Motor neuron (in vitro differentiated cells): ENCODE results near the gene TRIP11. TPM values are rescaled to one million over a fixed set of nuclear protein-coding genes. Genes with fewer than 3 reads are reported as not detected.

Source experiments
- ATAC-seq, 8 experiments: fragments of 200-7000 bp; cut with Tn5 transposase; replicated peaks in 6 of 8; 2 replicates each; pipeline ENCODE4 v1.8.0; 2021; ENCODE audit warnings: mild to moderate bottlenecking in 8 of 8, moderate library complexity in 8 of 8
- H3K27ac ChIP-seq, 2 donors: fragments of 250-450 bp; sonication (Bioruptor Pico); 2 replicates each; pipeline ENCODE4 v1.9.0; 2021; ENCODE audit warnings: antibody characterized with exemption in 2 of 2, mild to moderate bottlenecking in 2 of 2, moderate library complexity in 1 of 2
- H3K4me1 ChIP-seq, 2 donors: fragments of 250-450 bp; sonication (Bioruptor Pico); replicated peaks in 1 of 2; 2 replicates each; pipeline ENCODE4 v1.6.1; 2021; ENCODE audit warnings: antibody characterized with exemption in 2 of 2, mild to moderate bottlenecking in 2 of 2, moderate library complexity in 1 of 2
- H3K4me3 ChIP-seq, 5 donors: fragments of 250-450 bp; sonication (Bioruptor Pico); 2 replicates each; pipeline ENCODE4 v1.9.0; 2021; ENCODE audit warnings: antibody characterized with exemption in 5 of 5, mild to moderate bottlenecking in 5 of 5, moderate library complexity in 4 of 5
- WGBS, 10 experiments: fragments of 450-650 bp; shearing (Covaris generic); methylation state at CpG; one replicate each; pipeline ENCODE4 v1.0.0; 2022; 5-methylcytosine and 5-hydroxymethylcytosine counted together
- in situ Hi-C, 9 experiments: fragments of 400-800 bp; cut with MboI; loops; one replicate each; pipeline ENCODE4 v1.15.0; 2021; ENCODE audit warnings: low sequenced_read_pairs in 9 of 9, low pct_unique_long_range_greater_than_20kb in 2 of 9; ENCODE audit not compliant: unreplicated experiment in 9 of 9
- total RNA-seq, 8 experiments: library from RNA; unstranded; fragments of 300-600 nt; gene quantifications; 2 replicates each; pipeline versions ENCODE4 v1.2.3 to v1.2.4, GENCODE V29; 2022

The TRIP11 gene
- total RNA-seq, 8 experiments from 2014 or later: 16.8 to 45.2 (median 24.1) TPM

DNA sequence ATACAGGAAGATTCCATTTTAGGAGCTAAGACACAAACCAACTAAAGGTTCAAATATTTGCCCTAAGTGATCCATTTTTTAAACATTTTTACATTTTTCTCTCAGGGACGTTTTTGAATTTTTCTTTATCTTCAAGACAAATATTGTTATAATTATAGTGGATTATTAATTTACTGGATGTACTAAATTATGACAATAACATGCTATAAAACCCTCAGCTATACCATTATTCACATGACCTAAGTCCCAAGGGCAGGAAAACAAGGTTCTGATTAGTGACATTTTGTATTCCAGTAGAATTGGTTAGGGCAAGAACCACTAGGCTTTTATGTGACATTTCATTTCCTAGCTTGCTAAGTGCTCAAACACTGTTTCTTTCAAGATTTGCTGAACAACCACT, 75.8 kb downstream of the TRIP11 start:
- Histone ChIP-seq H3K4me1 (no peaks in the 10 kb centered on the region), H3K27ac (no peak overlapping the region), H3K4me3 (no peak overlapping the region)
- in situ Hi-C loops: no loop called here
- 17 to 100% (median 80%) methylated on average over 1 of the region's 1 CpG; no CpG with 5 or more reads in 1 of the 10 experiments for WGBS, 10 experiments
- no peak for ATAC-seq

DNA sequence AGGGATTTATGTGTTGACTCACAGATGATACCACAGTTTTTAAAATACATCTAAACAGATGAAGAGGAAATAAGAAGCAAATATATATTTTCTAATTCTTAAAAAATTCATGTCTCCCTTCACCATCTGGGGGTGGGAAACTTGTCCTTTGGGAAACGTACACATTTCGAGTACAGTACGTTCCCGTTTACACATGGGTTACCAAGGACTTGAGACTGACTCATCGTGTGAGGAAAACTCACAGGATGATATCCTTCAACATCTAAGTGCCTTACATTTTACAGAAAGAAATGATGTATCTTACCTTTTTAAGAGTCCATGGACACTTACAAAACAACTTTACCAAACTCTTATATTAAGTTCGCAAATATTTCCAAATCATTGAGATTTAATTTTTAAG, 76.4 kb downstream of the TRIP11 start:
- 39 to 100% (median 86%) methylated on average over 1 to 6 of the region's 6 CpGs; no CpG with 5 or more reads in 1 of the 10 experiments for WGBS, 10 experiments
- no peak overlapping the region for H3K27ac ChIP-seq
- H3K4me1 ChIP-seq: no peaks in the 10 kb centered on the region
- ATAC-seq: no peak
- no peak overlapping the region for H3K4me3 ChIP-seq
- in situ Hi-C loops: no loop called here

DNA sequence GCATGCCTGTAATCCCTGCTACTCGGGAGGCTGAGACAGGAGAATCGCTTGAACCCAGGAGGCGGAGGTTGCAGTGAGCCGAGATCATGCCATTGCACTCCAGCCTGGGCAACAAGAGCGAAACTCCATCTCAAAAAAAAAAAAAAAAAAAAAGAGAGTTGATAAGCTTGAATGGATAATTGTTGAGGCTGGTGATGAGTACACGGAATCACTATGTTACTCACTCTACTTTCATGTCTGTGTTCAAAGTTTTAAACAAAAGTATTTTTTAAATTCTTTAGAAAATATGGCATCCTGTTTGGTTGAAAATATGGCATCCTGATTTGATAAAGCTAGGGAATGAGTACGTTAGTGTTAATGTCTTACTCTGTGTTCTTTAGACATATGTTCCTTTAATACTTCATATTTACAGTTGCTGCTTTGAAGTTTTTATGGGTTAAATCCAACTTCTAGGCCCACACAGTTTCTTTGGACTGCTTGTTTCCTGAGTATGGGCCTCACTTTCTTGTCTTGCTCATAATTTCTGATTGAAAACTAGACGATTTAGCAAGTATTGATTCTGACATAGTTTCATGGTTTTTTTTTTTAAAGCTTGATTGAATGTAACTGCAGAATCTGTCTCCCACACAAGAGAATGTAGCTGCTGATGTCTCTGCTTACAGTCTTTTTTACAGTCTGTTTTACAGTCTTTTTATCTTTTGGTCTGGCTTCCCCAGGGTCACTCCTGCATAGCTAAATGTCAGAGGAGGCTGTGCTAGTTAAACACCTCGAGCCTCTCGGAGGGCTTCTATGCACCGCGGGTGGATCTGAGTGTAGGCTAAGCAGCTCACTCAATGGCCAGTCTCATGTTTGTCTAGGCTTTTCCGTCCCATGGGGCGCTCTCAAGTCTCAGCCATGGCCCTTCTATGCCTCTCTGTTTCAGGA, 78.3 kb downstream of the TRIP11 start:
- no peak overlapping the region for H3K4me3 ChIP-seq
- no peaks in the 10 kb centered on the region for H3K4me1 ChIP-seq
- H3K27ac ChIP-seq: no peak overlapping the region
- in situ Hi-C loops: no loop called here
- no peak for ATAC-seq
- WGBS, 10 experiments: 44 to 92% (median 71%) methylated on average over 1 to 10 of the region's 14 CpGs

DNA sequence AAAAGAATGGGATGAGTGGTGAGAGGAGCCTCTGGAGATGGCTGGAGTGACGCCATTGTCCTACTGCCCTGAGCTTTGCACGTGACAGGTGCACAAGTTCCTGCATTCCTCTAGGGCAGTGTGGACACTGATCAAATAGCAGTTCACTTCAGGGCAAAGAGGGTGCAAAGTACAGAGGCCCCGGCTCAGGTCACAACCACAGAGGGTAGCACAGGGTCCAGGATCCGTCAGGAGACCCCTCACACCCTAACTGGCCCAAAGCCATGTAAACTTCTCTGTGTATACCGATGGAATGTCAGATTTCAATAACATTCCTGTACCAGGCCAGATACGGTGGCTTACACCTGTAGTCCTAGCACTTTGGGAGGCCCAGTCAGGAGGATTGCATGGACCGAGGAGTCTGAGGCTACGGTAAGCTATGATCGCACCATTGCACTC, 82.0 kb downstream of the TRIP11 start:
- ATAC-seq: no peak
- Histone ChIP-seq H3K4me3 (no peak overlapping the region), H3K27ac (no peak overlapping the region), H3K4me1 (no peaks in the 10 kb centered on the region)
- WGBS, 10 experiments: 70 to 100% (median 95%) methylated on average over 3 to 7 of the region's 9 CpGs; no CpG with 5 or more reads in 4 of the 10 experiments
- in situ Hi-C loops: no loop called here

DNA sequence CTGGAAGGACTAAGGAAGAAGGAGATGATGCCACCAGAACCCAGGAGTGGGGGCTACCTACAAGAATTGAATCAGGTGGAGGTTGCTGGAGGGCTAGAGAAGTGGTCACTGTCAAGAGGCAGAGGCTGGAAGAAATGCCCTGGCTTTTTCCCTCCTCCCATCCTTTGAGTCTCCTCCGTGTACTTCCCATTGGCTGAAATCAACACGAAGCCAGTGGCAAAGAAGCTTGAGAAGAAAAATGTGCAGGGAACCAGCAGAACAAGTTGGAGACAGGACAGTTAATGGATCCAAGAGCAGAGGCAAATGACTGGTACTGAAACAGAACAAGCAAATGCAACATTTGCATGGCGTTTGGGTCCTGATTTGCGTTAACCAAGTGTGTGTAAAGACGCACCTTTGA, 83.2 kb downstream of the TRIP11 start:
- ATAC-seq: no peak
- no peaks in the 10 kb centered on the region for H3K4me1 ChIP-seq
- WGBS, 10 experiments: 49 to 93% (median 78%) methylated on average over 3 to 5 of the region's 5 CpGs; no CpG with 5 or more reads in 2 of the 10 experiments
- H3K4me3 ChIP-seq: no peak overlapping the region
- H3K27ac ChIP-seq: no peak overlapping the region
- in situ Hi-C loops: no loop called here

DNA sequence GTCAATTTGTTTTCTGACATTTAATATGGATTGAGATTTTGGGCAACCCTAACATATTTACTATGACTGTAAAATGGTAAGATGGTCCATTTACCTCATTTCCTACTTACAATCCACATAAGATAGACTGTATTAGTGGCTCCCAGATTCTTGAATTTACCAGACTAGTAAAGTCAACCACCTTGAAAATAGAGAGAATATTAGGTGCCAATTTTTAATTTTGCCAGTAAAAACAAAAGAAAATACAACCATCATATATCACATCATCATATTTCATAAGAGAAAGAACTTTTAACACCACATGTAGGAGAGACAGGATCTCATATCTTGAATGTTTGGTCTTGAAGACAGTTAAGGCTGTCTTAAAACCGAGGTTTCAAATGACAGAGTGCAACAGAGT, 84.7 kb downstream of the TRIP11 start:
- no peak overlapping the region for H3K4me3 ChIP-seq
- no peak overlapping the region for H3K27ac ChIP-seq
- no peak for ATAC-seq
- no peaks in the 10 kb centered on the region for H3K4me1 ChIP-seq
- WGBS, 10 experiments: 0 to 71% (median 43%) methylated on average over 1 of the region's 1 CpG; no CpG with 5 or more reads in 5 of the 10 experiments
- in situ Hi-C loops: no loop called here

DNA sequence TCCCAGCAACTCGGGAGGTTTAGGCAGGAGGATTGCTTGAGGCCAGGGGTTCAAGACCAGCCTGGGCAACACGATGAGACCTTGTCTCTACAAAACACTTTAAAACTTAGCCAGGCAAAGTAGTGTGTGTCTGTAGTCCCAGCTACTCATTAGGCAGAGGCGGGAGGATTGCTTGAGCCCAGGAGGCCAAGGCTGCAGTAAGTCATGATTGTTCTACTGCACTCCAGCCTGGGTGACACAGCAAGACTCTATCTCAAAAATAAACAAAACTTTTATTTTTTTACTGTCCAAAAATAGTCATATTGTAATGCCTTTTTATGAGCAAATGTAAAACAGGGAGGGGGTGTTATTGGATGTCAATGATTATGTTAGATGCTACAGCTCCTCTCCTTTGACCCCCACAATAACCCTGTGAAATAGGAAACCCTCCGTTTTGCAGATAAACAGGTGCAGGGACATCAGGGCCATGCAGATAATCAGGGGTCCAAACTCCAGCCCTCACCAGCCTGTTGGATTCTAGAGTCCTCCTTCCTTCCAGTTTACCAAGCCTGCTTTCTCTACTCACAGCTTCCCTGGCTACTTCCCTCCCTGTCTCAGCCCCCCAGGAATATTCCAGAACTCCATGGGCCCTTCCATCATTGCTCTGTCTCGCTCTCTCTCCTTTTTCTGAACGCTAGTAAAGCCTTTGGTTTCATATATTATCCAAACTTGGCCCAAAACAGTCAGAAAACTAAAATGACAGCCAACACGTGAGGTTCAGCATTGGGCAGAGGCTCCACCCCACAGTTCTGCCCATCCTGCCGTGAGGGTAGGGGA, 86.5 kb downstream of the TRIP11 start:
- no peak for ATAC-seq
- WGBS, 10 experiments: 40 to 100% (median 80%) methylated on average over 2 to 7 of the region's 8 CpGs; no CpG with 5 or more reads in 1 of the 10 experiments
- in situ Hi-C loops: no loop called here
- no peaks in the 10 kb centered on the region for H3K4me1 ChIP-seq
- H3K27ac ChIP-seq: no peak overlapping the region
- no peak overlapping the region for H3K4me3 ChIP-seq

DNA sequence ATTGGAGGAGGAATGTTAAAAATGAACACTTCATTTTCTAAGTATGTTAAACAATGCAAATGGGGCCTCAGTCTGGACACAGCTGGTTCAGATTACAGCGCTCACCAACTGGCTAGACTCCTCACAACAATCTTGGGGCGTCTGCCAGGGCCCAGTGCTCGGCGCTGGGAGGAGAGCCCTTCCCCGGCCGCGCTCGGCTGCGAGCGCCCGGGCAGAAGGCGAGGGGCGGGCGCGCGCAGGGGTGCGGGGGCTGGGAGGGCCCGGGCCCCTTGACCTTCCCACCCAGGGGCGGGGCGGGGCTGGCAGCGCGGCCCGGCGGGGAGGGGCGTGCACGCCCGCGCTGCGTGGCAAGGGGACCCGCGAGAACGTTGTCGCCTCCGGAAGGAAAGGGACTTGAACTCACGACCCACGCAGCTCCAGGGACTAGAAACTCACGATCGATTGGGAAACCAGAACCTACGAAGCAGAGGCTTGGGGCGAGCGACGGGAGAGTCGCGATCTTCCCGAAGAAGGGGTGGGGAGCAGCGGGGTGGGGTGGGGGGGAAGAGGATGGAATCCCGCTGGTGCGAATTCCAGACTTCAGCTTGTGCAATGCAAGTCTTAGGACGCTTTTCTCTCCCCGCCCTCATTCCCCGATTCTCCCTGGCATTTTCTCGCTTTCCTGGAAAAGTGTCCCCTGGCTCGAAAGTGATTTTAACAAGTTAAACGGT, 92.2 kb downstream of the TRIP11 start, which contains the start of gene FBLN5:
Gene FBLN5, minus strand, starts transcription at position 220 of the 710 bp plus-strand sequence. CDS start 465 bp downstream, outside the sequence.
- Histone ChIP-seq H3K4me3 (peak within 1 kb of the TSS; percentile 30 to 39 (median 34)), H3K27ac (no peak within 1 kb of the TSS), H3K4me1 (no peaks in the 10 kb centered on the region)
- ATAC-seq: peak; percentile 86 to 97 (median 92)
- in situ Hi-C loops: no loop called here
- WGBS, 10 experiments: 0 to 40% (median 17%) methylated on average over 1 to 6 of the region's 54 CpGs; no CpG with 5 or more reads in 3 of the 10 experiments

DNA sequence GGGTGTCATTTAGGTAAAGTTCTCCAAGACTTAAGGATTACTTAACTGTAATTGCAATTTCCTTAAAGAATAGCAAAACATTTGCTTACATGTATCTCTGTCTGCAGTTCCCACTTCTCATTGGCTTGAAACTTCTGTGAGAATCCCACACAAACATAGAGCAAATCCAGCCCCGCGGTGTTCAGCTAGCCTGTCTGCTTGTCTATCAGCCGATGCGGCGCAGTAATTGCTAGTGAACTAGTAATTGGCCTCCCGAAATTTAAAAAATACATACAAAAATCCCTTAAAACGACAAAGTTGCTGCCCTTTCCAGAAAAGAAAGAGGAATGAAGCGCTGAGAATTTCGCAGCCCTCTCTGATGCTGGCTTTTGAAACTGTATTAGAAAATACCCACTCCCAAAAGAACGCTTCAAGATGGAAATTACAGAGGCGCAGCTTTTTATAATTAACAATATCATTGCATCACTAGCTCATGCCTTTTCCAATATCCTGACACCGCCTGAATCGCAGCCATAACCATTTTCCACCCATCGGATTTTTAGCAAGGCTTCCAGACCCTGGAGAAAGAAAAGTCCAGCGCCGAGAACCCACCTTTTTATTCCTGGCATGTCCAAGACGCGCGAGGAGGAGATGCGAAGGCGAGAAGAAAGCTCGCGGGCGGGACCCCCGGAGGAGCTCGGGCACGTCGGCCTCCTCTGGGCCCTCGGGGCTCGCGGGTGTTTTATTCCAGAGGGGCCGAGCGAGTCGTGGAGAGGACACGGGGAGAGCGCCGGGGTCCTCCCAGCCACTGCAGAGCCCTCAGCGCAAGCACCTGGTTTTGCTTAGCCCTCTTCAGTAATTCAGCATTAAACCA, 93.0 kb downstream of the TRIP11 start:
- Histone ChIP-seq H3K4me3 (peak overlapping the region; percentile 30 to 39 (median 34)), H3K27ac (no peak overlapping the region), H3K4me1 (no peaks in the 10 kb centered on the region)
- ATAC-seq: peak in 7 of 8 experiments; percentile 6 to 78 (median 72)
- in situ Hi-C loops: no loop called here
- WGBS, 10 experiments: 0 to 60% (median 11%) methylated on average over 1 to 18 of the region's 38 CpGs; no CpG with 5 or more reads in 1 of the 10 experiments

DNA sequence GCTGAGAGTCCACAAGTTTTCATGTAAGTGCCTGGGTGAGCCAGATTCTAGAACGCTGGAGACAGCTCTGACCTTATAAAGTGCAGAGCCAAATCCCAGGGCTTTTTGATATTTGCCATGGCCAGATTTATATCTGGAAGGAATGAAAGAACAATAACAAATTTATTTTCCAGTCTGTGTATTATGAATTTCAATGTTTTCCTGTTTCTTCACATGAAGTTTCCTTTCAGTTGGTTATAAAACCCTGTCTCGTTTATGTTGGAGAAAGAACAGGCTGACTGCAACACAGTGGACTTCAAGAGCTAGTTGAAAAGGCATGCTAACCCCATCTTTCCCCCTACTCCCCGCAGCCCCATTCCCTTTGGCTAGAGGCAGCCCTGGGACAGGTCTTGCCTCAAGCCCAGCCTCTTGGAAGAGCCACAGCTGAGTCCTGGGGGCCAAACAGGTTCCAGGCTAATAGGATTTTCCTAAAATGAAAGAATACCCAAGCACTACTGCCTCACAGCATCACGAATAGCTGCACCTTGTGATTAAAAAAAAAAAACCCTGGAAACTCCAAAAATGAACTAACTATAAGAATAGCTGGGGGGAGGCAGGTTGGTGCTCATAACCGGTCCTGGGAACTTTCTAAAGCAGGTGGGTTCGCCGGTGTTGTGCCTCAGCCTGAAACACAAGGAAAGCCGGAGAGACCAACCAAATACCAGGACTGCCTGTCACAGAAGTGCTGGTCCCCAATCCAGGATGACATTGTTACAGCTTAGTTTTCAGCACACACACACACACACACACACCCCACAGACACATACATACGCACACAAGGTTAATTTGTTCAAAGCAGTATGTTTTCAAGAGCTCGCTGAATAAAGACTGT, 93.9 kb downstream of the TRIP11 start:
- no peak for ATAC-seq
- in situ Hi-C loops: no loop called here

DNA sequence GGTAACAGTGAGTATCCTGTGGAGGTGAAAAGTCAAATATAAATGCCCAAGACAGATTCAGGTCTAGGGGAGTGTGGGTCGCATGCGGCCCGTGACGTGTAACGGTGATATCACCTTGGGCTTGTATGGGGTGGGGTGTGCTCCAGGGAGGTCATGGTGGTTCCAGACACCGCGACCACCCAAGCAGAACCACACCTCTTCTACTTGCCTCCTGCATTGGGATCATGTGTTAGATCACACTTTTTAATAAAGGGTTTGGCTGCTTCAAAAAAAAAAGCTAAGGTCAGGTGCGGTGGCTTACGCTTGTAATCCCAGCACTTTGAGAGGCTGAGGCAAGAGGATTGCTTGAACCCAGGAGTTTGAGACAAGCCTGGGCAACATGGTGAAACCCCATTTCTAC, 96.9 kb downstream of the TRIP11 start:
- 83 to 100% (median 95%) methylated on average over 1 to 7 of the region's 9 CpGs; no CpG with 5 or more reads in 3 of the 10 experiments for WGBS, 10 experiments
- H3K4me1 ChIP-seq: no peaks in the 10 kb centered on the region
- no peak for ATAC-seq
- in situ Hi-C loops: no loop called here
- no peak overlapping the region for H3K4me3 ChIP-seq
- H3K27ac ChIP-seq: no peak overlapping the region

More for the DNA sequence above, 93.9 kb downstream of the TRIP11 start:
- Histone ChIP-seq H3K27ac (no peak overlapping the region), H3K4me3 (peak overlapping the region in 1 of 5 donors; percentile 39), H3K4me1 (no peaks in the 10 kb centered on the region)
- WGBS, 10 experiments: 9 to 100% (median 58%) methylated on average over 1 to 5 of the region's 10 CpGs
